ENCODE measurements around the gene TLX1.
A peak's percentile ranks its signal among the peaks of the same experiment; 100 is the strongest.

The TLX1 gene

DNA sequence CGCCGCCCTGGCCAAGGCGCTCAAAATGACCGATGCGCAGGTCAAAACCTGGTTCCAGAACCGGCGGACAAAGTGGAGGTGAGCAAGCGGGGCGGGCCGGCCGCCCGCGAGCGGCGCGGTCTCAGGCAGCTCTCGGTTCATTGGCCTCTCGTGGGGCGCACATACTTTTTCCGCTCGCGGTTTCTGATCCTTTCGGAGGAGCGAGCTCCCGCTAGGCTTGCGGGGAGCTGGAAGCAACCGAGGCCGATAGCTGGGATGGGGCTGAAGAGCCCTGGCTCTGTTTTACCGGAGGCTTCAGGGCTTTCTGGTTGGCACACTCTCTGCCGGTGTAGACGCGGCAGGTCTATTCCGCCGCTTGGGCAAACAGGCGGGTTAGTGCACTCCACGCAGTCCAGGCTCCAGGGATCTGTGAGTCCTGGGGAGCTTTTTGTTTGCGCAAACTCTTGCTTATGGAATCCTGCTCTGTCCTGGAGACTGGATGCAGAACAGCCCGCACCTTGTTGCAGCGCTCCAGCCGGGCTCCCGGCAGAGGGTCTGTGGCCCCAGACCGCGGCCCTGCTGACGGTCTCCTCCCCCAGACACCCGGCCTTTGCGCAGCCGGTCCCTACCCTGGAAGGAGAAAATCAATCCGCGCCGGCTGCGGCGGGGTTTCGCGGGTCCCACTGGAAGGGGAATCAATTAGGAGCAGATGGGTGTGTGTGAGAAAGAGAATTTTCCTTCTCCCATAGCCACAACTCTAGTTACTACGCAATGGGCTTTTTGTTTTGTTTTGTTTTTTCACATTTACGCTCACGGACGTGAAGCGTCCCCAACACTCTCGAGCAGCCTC is 3.4 kb downstream of the TLX1 start:
- no peak for DNase-seq

DNA sequence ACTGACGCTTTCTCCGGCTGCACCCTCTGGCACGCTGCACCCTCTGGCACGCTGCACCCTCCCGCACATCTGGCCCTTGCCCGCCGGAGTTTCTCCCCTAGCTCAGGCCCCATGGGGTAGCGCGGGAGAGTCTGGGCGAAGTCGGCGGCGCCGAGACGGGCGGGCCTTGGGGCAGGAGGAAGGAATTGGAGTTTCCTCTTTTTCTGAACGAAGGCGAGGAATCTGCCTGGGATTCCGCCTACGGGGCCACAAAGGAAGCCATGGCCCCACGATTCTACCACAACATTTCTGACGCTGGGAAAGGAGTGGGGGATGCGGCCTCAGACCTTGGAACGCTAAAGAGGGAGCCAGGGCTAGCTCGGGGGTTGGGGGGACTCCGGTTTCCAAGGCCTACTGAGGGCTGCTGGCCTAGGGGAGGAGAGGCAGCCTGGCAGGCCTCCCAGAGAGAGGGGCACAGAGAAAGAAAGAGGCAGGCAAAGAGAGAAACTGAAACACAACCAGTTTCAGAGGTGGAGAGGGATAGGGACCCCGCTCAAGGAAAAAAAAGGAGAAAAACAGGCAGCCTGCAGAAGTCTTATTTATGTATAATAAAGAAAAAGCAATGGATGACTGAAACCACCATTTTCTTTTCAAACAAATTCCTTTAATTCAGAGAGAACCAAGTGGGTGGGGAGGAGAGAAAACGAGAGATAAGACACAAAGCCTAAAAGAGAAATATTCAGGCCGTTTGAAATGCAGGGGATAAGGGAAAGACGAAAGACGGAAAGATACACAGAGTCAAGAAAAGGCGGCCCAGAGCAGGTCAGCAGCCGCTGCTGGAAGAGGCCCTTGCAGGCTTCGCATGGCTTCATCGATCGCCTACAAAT is 4.3 kb downstream of the TLX1 start:
- DNase-seq: no peak

DNA sequence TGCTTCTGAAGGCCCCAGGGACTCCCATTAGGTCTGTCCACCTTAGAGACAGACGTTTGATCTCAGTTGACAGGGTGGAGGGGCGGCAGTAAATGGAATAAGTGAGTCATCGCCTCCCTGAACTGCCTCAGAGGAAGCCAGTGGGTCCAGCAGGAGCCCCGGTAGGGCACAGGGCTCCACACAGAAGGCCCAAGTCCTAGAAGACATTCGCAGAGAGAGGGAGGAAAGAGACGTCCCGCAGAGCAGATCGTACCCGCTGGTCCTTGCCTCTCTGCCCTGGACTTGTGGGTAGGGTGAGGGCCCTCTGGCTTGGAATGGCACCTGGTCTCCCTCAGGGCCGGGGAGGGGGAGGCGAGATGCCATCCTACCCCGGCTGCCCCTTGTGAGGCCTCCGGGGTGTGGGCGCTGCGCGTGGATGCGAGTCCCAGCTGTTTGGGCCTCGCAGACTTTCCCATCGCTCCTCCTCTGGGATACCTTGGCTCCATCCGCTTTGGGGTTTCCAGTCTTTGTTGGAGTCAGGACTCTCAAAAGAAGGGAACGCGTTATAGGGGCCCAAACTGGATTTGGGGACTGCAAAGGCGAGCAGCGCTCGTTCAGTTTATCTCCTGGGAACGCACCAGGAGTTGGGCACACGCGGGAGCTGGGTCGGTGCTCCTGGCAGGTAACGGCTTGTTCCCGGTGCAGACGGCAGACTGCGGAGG is 5.1 kb downstream of the TLX1 start:
- DNase-seq: no peak

DNA sequence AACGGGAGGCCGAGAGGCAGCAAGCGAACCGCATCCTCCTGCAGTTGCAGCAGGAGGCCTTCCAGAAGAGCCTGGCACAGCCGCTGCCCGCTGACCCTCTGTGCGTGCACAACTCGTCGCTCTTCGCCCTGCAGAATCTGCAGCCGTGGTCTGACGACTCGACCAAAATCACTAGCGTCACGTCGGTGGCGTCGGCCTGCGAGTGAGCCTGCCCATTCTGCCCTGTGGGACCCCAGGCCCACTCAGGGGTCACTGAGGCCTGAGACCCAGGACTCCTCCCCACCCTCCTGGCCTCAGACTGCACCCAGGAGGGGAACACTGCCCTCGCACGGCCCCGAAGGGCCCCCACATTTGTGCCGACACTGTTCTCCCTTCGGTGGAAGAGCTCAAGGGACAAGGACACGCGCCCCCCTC is 5.6 kb downstream of the TLX1 start:
- no peak for DNase-seq

DNA sequence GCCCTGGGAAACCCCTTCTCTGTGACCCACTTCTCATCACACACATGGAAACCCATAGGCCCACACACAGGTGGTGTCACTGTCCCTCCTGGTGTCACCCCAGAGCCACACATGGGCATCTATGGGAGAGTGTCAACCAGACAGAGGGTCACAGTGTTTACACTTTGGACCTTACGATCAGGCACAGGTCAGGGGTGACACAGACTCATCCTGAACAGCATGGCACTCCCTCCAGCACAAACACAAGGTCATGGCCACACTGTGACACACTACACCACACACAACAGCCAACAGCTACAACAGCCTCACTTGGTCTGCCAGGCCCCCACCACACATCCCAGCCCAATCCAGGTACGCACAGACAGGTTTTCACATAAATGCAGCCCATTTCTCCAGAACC is 6.2 kb downstream of the TLX1 start:
- DNase-seq: no peak

DNA sequence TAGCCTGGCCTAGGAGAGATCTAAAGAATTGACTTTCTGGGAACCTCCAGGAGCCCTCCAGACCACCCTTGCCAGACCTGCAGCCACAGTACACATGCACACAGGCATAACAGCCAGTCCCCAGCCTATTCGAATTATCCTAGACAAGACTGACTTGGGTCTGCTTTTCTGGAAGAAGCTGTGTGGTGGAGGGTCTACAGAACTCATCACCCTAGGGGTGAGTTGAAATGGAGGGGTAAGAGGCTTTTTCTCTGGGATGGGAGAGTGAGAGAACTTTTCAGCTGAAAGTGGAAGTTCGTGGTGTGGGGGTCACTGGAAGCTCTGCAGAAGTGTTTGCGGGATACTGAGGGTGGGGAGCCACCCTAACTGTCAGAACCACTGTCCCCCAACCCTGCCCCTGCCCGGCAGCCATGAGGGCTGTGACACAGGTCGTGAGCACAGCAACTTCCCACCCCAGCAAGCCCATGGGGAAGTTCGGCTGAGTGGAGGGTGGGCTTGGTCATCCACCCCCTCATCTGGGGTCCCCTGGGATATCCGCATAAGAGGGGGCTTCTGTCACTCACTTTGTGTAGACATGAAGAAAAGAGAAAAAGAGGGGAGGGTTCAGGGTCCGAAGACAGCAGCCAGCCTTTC is 7.8 kb downstream of the TLX1 start:
- no peak for DNase-seq

DNA sequence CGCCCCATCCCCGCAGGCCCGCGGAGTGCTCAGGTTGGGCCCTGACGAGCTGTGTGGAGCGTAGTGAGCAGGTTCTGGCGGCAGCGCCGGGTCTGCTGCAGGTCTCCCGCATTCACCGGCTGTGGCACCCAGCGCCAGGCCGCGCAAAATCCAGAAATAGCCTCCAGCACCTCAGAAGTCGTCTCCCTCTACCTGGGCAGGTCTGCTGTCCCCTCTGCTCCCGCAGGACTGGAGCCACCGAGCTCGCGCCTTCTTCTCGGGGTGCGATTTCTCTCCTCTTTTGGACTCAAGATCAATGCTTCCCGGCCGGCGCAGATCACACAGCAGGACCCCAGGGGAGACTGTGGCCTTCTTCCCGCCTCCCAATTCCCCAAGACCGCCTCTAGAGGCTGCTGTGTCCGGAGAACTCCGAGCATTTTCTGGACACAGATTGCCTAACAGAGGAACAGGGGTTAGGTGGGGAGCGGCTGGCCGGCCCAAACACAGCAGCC is 8.4 kb downstream of the TLX1 start:
- no peak for DNase-seq

DNA sequence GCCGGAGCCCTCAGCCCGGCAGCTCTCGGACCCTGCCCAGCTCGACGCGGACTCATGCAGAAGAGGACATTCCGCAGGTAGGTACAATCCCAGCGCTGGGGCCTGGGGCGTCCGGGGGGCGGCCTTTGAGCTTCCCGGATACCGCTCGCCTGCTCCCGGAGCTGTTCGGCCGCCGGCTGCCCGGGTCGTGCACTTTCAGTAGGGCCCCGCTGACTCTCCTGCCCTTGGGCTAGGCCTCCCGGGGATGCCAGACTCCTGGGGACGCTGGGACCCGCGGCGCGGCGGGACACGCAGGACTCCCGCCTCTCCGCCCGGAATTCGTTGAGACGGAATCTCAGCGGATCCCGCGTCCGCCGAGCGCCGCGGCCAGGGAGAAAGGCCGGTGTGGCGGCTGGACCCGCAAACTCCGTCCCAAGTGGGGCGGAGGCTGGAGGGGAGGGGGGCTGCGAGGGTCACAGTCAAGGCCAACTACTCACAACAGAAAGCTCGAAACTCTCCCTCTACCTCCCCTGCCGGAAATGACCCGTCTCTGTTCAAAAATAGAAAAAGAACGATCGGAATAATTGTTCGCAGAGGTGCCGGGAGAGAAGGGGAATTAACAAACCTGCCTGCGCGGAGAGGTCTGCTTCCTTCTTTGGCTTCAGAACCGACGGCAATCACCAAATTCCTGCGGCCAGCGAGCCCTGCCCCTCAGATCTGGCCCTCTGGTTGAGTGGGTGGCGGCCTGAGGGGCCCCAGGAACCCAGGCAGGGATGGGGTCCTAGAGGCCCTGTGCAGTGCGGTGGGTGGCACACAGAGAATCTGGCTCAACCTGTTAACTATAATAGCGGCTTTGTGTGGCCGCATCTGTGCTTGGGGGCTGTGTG is 9.2 kb downstream of the TLX1 start:
- no peak for DNase-seq

DNA sequence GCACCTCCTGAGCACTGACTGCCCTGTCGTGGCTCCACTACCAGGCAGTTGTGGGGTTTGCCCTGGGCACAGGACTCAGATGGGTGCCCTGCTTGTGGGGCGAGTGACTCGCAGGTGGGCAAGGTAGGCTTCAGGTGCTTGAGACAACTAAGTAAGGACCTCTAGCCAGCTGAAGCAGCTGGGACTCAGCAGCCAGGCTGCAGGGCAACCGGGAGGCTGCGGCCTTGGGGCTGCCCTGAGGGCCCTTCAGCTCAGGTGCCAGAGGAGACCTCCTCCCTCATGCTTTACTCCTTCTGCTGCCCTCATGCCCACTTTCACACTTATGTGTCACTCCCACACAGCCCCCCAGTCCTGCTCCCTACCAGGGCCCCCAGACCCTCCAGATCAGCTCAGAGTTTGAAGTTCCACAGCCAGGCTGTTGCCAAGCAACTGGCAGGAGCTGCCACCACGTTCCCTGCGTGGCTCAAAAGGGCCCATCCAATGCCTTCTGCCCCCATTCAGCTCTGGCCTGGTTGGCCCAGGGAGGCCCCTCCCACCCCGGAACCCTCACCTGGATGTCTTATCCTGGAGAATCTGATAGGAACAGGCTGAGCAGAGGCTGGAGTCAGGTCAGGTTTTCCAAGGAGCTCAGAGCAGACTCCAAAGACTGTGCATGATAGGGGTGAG is 10.0 kb downstream of the TLX1 start:
- no peak for DNase-seq

DNA sequence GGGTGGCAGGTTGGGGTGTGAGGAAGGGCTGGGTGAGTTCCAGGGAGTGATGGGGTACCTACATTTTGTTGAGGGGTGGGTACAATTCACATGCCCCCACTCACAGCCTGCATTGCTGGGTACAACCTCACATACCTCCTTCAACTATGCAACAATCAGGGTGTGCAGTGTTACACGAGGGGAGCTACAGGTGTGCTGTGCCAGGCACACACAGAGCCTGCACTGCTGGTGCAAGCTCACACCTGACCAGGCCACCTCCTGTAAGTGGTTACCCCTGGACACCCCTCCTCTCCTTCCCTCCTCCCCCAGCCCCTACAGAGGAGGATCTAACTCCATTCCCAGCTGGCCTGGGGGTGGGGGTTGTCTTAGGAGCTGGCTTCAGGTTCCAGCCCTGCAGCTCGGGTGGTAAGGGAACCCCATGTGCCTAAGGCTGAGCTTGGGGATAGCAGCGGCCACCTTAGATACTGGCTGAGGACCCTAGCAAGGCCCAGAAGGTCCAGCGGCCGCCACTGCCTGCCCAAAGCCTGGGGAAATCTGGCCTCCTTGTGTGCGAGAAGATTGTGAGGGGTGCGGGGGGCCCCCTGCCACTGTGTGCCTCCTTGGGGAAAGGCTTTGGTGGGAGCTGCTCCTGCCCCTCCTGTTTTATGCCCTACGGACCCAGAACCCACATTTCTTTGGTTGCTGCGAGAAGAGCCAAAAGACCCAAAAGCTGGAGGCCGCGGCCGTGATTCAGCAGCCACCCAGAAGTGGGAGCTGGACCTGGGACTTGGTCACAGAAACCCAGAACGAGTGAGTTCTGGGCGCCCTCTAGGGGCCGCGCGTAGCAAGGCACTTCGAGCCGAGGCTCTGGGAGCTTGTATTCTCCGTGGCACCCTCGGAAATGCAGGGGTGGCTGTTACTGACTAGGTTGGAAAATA is 10.8 kb downstream of the TLX1 start:
- DNase-seq: peak; percentile 82

DNA sequence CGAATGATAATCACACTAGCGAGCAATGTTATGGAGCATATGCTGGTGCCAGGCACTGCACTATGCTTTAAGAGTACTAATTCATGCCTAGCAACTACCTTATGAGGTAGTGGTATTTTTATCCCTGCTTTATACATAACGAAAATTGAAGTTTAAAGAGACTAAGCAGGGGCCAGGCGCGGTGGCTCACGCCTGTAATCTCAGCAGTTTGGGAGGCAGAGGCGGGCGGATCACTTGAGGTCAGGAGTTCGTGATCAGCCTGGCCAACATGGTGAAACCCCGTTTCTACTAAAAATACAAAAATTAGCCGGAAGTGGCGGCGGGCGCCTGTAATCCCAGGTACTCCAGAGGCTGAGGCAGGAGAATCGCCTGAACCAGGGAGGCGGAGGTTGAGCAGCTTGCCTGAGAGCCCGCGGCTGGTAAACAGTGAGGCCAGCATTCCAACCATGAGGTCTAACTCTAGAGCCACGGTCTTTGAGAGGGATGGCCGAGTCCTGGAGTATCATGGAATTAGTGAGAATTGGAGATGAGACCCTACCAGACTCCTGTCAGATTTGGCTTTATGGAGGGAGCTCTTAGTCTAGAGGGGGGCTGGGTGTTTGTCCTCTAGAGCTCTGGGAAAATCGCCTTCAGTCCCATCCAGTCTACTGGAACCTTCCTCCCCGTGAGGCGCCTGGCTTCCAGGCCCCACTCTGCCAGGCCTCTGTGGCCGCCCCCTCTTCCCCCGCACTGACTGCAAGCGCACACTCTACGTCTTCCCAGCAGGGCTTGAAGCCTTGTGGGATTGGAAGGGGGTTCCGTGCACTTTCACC is 11.6 kb downstream of the TLX1 start:
- DNase-seq: no peak

DNA sequence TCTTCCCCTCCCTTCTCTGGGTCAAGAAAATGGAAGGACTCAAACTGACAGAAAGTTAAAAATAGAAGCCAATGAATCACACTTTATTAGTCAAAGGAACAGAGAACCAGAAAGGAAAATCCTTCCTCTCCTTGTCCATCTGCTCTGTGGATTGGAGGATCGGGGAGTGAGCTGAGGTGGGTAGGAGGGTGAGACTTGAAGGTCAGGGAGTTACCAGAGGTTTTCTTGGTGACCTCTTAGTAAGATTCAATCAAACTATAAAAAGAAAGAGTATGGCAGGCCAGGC is 12.2 kb downstream of the TLX1 start:
- no peak for DNase-seq

DNA sequence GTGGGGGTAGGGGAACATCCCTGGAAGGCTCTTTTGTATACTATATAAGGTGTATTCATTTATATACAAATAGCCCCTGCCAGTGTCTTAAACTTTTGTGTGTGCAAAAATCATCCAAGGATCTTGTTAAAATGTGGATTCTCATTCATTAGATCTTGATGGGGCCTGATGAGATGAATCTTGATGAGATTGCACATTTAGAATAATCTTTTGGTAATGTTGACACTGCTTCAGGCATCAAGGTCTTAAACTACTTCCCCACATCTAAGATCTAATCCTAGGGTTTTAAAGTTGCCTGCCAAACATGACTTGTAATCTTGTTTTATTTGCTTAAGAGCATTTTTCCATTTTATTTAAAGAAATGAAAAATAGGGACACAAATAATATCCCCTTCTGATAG is 13.0 kb downstream of the TLX1 start:
- no peak for DNase-seq

DNA sequence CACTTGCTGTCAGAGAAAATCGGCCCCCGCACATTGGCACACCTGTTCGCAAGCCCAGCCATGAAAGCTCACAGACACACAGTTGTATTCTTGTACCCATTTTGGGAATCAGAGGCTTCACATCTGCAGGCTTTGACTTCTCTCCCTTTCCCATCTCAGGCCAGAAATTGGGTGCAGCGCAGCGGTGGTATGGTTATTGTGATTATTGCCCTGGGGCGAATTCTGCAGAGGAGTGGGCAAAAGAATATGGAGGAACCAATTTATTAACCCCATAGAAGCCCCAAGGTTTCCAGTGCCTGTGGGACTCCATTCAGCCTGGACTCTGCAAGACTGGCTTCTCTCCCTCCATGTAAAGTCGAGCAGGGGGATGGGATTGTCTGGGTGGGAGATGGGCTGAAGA is 14.0 kb downstream of the TLX1 start:
- DNase-seq: no peak

DNA sequence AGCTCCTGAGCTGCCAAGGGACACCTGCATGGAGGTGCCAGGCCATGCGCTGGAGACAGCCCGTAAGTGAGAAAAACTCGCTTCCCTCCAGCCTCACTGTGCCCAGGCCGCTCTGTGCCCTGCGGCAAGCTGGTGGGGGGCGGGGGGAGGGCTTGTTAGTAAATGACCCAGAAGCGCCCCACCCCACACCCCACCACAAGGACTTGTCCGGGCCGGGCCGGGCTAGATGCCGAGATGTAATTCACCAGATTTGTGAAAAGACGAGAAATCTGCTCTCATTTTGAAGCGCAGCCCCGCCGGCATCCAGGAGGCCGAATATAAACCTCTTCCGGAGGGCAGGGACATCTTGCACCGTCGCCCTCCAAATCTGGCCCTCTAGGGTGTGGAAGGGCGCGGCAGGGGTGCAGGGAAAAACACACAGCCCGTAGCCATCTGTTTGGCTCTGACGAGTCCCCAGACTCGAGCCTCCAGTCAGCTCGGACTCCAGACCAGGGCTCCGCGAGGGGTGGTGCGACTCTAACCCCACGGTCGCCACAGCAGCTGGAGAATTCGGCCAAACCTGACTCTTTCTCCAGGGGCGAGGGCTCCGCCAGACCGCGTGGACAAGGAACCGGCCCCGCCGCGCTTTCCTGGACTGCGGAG is 14.8 kb downstream of the TLX1 start:
- DNase-seq: no peak

DNA sequence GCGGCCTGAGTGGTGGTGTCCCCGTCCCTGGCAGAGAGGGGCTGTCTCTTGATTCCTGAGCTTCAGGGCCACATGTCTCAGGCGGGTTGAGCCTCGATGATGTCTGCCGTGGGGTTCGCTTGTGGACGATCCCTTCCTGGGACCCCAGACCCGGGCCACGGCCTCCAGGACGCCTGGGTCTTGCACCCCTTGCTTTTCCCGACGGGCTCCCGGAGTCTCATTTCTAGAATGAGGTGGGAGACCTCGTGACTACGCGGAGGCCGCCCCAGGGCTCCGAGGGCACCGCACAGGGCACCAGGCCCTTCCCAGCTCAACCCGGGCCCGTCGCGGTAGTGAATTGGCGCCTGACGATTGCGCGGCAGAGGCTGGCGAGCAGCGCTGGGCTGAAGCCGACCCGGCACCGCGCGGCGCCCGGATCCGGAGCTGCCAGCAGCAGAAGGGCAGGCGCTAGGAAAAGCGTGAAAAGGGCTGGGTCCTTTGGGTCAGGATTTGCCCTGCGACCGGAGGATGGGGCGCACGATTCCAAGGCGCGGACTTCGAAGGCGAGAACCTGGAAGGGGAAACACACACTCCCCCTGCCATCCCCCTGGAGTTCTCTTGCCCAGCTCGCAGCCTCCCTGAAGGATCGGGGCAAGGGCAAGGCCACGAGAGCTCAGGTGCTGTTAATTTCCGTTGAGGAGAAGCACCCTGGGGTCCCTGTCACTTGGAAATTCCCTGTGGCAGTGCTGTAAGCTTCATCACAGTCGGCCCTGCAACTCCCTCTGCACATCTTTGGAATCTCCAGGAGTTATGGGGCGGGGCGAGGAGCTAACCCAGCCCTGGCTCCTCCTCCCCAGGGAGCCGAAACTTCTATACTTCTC is 15.5 kb downstream of the TLX1 start:
- no peak for DNase-seq

DNA sequence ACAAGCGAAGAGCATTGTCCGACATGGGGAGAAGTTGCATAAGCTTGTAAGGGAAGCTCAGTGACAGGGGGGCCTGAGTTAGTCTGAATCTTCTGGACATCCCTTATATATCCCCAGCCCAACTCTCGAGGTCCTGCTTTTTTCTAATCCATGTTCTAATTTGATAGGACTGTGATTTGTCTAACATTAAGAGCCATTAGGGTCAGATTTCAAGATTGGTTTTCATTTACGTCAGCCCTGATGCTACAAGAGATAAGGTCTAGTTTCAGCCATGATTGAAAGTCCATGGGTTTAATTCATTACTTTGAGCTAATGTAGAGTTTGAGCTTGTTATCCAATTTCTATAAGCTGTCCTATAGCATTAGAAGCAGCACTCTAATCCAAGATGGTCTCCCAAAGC is 20.3 kb downstream of the TLX1 start:
- no peak for DNase-seq

DNA sequence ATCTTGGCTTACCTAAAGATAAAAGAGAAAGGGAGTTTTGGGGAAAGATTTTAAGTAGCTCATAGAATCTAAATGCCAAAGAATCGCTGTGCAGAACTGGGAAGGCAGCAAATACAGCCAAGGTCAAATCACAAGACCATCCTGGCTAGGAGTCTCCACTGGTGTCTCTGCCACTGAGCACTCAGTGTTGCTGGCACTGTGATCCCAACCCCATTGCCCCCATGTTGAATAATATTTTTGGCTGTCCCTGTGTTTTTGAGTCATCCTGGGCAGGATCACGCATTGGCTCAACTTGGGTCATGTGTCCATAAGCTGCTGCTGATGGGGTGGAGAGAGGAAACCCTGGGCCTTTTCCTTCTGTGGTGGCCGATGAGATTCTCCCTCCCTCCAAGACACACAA is 21.2 kb downstream of the TLX1 start:
- no peak for DNase-seq
